ENCODE data around the gene ZC3H18. TPM values are rescaled to one million over a fixed set of nuclear protein-coding genes. Genes with fewer than 3 reads are reported as not detected.

The ZC3H18 gene
- total RNA-seq, 2 experiments from 2014 or later, result 72.0 to 72.7 TPM

DNA sequence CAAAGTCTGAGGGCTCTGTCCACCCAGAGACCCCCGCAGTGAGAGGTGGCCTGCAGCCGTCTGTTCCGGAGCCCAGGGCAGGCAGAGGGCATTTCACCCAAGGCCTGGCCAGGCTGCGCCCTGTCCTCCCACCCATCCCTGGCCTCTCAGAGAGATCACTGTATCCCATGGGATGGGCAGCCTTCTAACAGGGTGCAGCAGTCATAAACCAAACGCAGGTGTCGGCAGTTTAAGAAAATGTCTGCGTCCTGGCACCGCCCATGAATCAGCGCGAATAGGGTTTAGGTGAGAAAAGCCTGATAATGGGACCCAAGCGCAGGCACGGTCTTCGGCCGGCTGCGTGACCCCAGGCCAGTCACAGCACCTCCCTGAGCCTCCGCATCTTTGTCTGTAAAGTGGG, 75.3 kb downstream of the ZC3H18 start:
- Mint-ChIP-seq H3K27ac (no peak overlapping the region), H3K27me3 (peaks cover 2% of the 10 kb centered on the region), H3K36me3 (peaks cover 13% of the 10 kb centered on the region), H3K4me1 (ENCODE audit: low read depth) (peaks cover 10% of the 10 kb centered on the region), H3K9me3 (no peaks in the 10 kb centered on the region), H3K4me3 (no peak overlapping the region)
- no peak for DNase-seq
- CTCF ChIA-PET, result no interaction called here
- intact Hi-C loops (cut with micrococcal nuclease), result no loop called here
- POLR2A ChIA-PET, result no interaction called here

- Mint-ChIP-seq H3K4me1 (ENCODE audit: low read depth) (peaks cover 9% of the 10 kb centered on the region), H3K36me3 (peaks cover 14% of the 10 kb centered on the region), H3K9me3 (no peaks in the 10 kb centered on the region), H3K4me3 (no peak overlapping the region), H3K27ac (no peak overlapping the region), H3K27me3 (peaks cover 1% of the 10 kb centered on the region)
- ChIA-PET CTCF (no interaction called here), POLR2A (no interaction called here)
- intact Hi-C loops (cut with micrococcal nuclease), result no loop called here
- DNase-seq, result no peak
Measured at GRCh38 chr16:88645941-88646340, 75.7 kb downstream of the ZC3H18 start.

DNA sequence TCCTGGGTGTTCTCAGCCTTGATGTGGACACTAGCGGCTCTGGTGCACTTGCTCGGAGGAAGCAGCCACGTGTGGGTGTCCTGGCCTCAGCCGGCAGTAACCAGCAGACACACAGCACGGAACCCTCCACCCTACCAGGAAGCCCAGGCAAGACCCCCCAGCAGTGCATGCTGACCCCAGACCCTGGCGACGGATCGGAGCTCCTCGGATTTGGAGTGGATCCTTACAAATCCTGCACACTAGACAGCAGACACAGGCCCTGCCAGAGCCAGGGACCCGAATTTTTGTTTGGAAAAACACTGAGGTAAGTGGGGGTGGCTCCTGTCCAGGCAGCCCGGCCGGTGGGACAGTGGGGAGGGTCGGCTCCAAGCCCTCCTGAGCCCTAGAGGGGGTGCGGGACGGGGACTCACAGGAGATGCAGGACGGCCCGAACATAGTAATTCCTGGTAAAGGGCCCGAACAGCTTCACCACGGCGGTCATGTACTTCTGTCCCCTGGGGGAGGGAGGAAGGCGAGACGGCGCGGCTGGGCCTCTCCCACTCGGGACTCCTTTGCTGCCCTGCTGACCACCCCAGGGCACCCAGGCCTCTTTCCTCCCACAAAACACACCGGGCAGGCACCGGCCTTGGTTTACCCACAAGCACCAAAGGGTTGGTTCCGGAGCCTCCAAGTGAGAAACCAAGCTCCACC, 76.3 kb downstream of the ZC3H18 start:
- Mint-ChIP-seq H3K4me3 (no peak overlapping the region), H3K27ac (no peak overlapping the region), H3K9me3 (no peaks in the 10 kb centered on the region), H3K36me3 (peaks cover 14% of the 10 kb centered on the region), H3K4me1 (ENCODE audit: low read depth) (peaks cover 9% of the 10 kb centered on the region), H3K27me3 (no peaks in the 10 kb centered on the region)
- DNase-seq, result no peak
- ChIA-PET CTCF (no interaction called here), POLR2A (no interaction called here)
- intact Hi-C loops (cut with micrococcal nuclease), result no loop called here

GRCh38 chr16:88647178-88648070, 77.2 kb downstream of the ZC3H18 start:
- no peaks in the 10 kb centered on the region for H3K9me3 Mint-ChIP-seq
- no peak overlapping the region for H3K27ac Mint-ChIP-seq
- H3K27me3 Mint-ChIP-seq, result no peaks in the 10 kb centered on the region
- peaks cover 12% of the 10 kb centered on the region for H3K36me3 Mint-ChIP-seq
- peaks cover 14% of the 10 kb centered on the region for H3K4me1 Mint-ChIP-seq (ENCODE audit: low read depth)
- H3K4me3 Mint-ChIP-seq, result no peak overlapping the region
- CTCF ChIA-PET, result no interaction called here
- no peak for DNase-seq
- POLR2A ChIA-PET, result interaction anchor here (0.6 kb wide), 1 partner anchor 263 kb away, joined by 3 read pairs; no protein-coding TSS in a partner anchor
- intact Hi-C loops (cut with micrococcal nuclease), result no loop called here

DNA sequence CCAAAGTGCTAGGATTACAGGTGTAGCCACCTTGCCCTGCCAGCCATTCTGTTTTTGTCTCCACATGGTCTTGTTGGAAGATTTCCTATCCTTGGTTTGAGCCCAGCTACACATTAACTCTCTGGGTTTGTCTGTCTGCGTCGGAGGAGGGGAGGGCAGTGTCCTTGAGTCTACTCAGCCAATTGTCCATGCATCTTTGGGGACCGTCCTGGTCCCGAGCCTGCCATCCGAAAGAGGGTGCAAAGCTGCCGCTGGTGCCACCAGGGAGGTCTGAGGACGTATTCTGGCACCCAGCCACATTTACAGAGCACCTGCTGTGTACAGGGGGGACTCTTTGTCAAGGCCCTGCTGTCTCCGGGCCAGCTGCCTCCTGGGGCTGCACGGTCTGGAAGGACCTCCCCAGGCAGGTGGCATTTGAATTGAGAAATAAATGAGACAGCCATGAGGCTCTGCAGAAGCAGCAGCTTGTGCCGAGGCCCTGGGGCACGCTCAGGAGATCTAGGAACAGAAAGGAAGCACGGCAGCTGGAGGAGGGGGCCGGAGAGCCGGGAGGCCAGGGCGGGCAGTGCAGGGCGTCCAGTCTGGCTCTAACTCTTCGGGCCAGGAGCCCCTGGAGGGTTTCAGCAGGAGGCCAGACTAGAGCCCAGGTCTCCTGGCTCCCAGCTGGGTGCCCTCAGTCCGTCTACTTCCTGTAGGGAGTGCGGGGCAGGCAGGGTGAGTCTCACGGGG, 79.2 kb downstream of the ZC3H18 start:
- H3K36me3 Mint-ChIP-seq, result peaks cover 10% of the 10 kb centered on the region
- DNase-seq, result no peak
- ChIA-PET POLR2A (interaction anchor here (0.6 to 1.8 kb wide), 6 partner anchors 12 to 79 kb away, joined by 3 to 7 read pairs (median 4); partner anchors contain the start of gene ZC3H18), CTCF (interaction anchor here (0.8 kb wide), 1 partner anchor 54 kb away, joined by 4 read pairs; no protein-coding TSS in a partner anchor)
- H3K4me1 Mint-ChIP-seq (ENCODE audit: low read depth), result peaks cover 14% of the 10 kb centered on the region
- peak overlapping the region; percentile 89 for H3K27ac Mint-ChIP-seq
- peak overlapping the region; percentile 86 for H3K4me3 Mint-ChIP-seq
- H3K9me3 Mint-ChIP-seq, result no peaks in the 10 kb centered on the region
- H3K27me3 Mint-ChIP-seq, result no peaks in the 10 kb centered on the region
- intact Hi-C loops (cut with micrococcal nuclease), result no loop called here

DNA sequence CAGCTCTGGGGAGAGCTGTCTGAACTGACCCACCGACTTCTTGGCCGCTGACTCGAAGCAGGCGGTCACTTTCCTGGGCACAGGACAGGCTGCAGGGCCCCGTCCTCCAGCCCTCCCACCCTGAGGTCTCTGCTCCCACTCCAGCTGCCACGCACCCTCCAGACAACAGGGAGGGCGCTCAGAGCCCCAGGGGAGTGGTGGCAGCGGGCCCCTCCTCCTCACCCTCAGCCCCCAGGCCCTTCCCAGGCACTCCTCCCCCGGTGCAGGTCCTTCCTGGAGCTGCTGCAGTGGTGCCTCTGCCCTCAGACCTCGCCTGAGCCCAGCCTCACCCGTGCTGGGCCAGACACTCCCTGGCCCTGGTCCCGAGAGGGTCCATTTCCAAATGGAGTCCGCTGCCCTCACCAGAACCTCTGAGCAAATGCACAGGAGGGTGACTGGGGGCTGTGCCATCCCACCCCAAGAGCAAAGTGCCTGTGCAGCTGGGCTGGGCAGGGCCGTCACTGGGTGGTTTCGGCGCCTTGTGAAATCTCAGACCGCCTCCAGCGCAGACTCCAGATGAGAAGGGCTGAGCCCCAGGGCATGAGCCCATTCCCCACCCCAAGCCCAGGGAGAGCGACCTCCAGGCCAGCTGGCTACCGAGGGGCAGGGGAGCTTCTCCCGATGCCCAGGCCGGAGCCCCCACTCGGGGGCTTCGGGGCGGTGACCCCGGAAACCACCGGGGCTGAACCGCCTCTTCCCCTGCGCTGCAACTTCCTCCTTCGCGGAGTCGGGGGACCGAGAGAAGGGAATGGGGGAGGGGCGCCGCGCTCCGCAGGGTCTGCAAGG, 79.9 kb downstream of the ZC3H18 start:
- ChIA-PET POLR2A (interaction anchor here (0.6 to 1.8 kb wide), 6 partner anchors 13 to 80 kb away, joined by 3 to 7 read pairs (median 4); partner anchors contain the start of gene ZC3H18), CTCF (no interaction called here)
- Mint-ChIP-seq H3K27me3 (no peaks in the 10 kb centered on the region), H3K4me1 (ENCODE audit: low read depth) (peaks cover 14% of the 10 kb centered on the region), H3K4me3 (peak overlapping the region; percentile 86), H3K27ac (peak overlapping the region; percentile 89), H3K9me3 (no peaks in the 10 kb centered on the region), H3K36me3 (peaks cover 15% of the 10 kb centered on the region)
- intact Hi-C loops (cut with micrococcal nuclease), result loop anchor here (2.0 to 5.0 kb wide), 3 partner anchors 13 to 842 kb away; partner anchors contain the start of genes ANKRD11 and ZC3H18
- peak; percentile 48 for DNase-seq

DNA sequence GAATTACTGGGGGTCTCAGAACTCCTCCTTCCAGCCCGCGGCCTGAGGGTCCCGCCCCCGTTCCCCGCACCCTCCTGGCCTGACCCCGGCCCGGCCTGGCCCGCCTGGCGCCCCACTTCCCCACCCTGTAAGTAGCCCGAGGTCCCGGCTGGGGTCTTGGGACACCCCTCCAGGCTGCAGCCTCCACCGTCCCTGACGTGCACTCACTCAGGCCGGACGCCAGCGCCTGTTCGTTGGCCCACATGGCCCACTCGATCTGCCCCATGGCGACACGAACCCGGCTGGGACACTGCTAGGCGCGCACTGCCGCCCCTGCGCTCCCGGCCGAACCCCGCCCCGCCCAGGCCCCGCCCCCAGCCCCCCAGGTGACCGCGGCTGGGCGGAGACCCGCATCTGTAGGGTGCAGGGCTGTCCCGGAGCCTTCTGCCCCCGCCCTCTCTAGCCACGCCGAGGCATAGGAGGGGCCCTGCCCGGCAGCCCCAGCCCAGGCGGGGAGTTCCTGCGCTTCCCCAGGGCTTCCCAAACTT, 80.6 kb downstream of the ZC3H18 start, which contains the start of gene CYBA:
CYBA (minus strand) TSS at position 305 of the 527 bp plus-strand sequence; CDS start at position 265, 40 bp downstream.
- Mint-ChIP-seq H3K27ac (peak within 1 kb of the TSS; percentile 97), H3K36me3 (peaks cover 15% of the 10 kb centered on the region), H3K27me3 (no peaks in the 10 kb centered on the region), H3K4me1 (ENCODE audit: low read depth) (peaks cover 14% of the 10 kb centered on the region), H3K9me3 (no peaks in the 10 kb centered on the region), H3K4me3 (peak within 1 kb of the TSS; percentile 86)
- CTCF ChIA-PET, result no interaction called here
- POLR2A ChIA-PET, result interaction anchor here (1.0 to 1.8 kb wide), 4 partner anchors 18 to 59 kb away, joined by 3 to 6 read pairs (median 4); no protein-coding TSS in a partner anchor
- intact Hi-C loops (cut with micrococcal nuclease), result loop anchor here (1.0 to 5.0 kb wide), 8 partner anchors 12 to 841 kb away; partner anchors contain the start of genes ANKRD11, MVD and ZC3H18
- peak; percentile 93 for DNase-seq

GRCh38 chr16:88651276-88651988, 81.2 kb downstream of the ZC3H18 start:
- peak; percentile 95 for DNase-seq
- H3K27me3 Mint-ChIP-seq, result no peaks in the 10 kb centered on the region
- H3K4me3 Mint-ChIP-seq, result peak overlapping the region; percentile 86
- H3K27ac Mint-ChIP-seq, result peak overlapping the region; percentile 97
- ChIA-PET CTCF (interaction anchor here (0.9 kb wide), 1 partner anchor 30 kb away, joined by 4 read pairs; no protein-coding TSS in a partner anchor), POLR2A (interaction anchor here (1.0 kb wide), 1 partner anchor 49 kb away, joined by 3 read pairs; no protein-coding TSS in a partner anchor)
- no peaks in the 10 kb centered on the region for H3K9me3 Mint-ChIP-seq
- intact Hi-C loops (cut with micrococcal nuclease), result loop anchor here (1.0 to 5.0 kb wide), 8 partner anchors 12 to 841 kb away; partner anchors contain the start of genes ANKRD11, MVD and ZC3H18
- peaks cover 17% of the 10 kb centered on the region for H3K36me3 Mint-ChIP-seq
- peaks cover 14% of the 10 kb centered on the region for H3K4me1 Mint-ChIP-seq (ENCODE audit: low read depth)

GRCh38 chr16:88651989-88652761, 82.0 kb downstream of the ZC3H18 start:
- Mint-ChIP-seq H3K27me3 (no peaks in the 10 kb centered on the region), H3K9me3 (no peaks in the 10 kb centered on the region), H3K27ac (peak overlapping the region; percentile 97), H3K4me1 (ENCODE audit: low read depth) (peaks cover 14% of the 10 kb centered on the region), H3K36me3 (peaks cover 19% of the 10 kb centered on the region), H3K4me3 (no peak overlapping the region)
- CTCF ChIA-PET, result interaction anchor here (0.9 kb wide), 1 partner anchor 29 kb away, joined by 4 read pairs; no protein-coding TSS in a partner anchor
- intact Hi-C loops (cut with micrococcal nuclease), result loop anchor here (1.0 to 5.0 kb wide), 8 partner anchors 11 to 840 kb away; partner anchors contain the start of genes ANKRD11, MVD and ZC3H18
- DNase-seq, result no peak
- POLR2A ChIA-PET, result no interaction called here

GRCh38 chr16:88652762-88653063, 82.5 kb downstream of the ZC3H18 start:
- Mint-ChIP-seq H3K4me3 (no peak overlapping the region), H3K27ac (no peak overlapping the region), H3K36me3 (peaks cover 19% of the 10 kb centered on the region), H3K27me3 (no peaks in the 10 kb centered on the region), H3K4me1 (ENCODE audit: low read depth) (peaks cover 14% of the 10 kb centered on the region), H3K9me3 (no peaks in the 10 kb centered on the region)
- intact Hi-C loops (cut with micrococcal nuclease), result loop anchor here (5.0 kb wide), 1 partner anchor 840 kb away; the partner anchor contains the start of gene ANKRD11
- no peak for DNase-seq
- CTCF ChIA-PET, result no interaction called here
- POLR2A ChIA-PET, result no interaction called here

Measured in activated CD4-positive, alpha-beta memory T cell treated with anti-CD3 and anti-CD28 coated beads for 36 hours (primary cell).